ENCODE data around the gene AMH.

AMH gene

GRCh38 chr19:2287585-2288337, 38.6 kb downstream of the AMH start:
- DNase-seq (ENCODE audit: low spot score): no peak

GRCh38 chr19:2288338-2288817, 39.3 kb downstream of the AMH start:
- no peak for DNase-seq (ENCODE audit: low spot score)

GRCh38 chr19:2288818-2289713, 39.9 kb downstream of the AMH start:
- no peak for DNase-seq (ENCODE audit: low spot score)

- DNase-seq (ENCODE audit: low spot score): no peak
These were observed 40.8 kb downstream of the AMH start for GRCh38 chr19:2289714-2290435.

- no peak for DNase-seq (ENCODE audit: low spot score)
These were observed 41.5 kb downstream of the AMH start for GRCh38 chr19:2290441-2291184.

GRCh38 chr19:2291185-2291751, 42.1 kb downstream of the AMH start:
- DNase-seq (ENCODE audit: low spot score): no peak

GRCh38 chr19:2294687-2295335, 45.7 kb downstream of the AMH start:
- DNase-seq (ENCODE audit: low spot score): peak; percentile 78

GRCh38 chr19:2296141-2296540, 47.0 kb downstream of the AMH start:
- no peak for DNase-seq (ENCODE audit: low spot score)

GRCh38 chr19:2300533-2300932, 51.4 kb downstream of the AMH start:
- DNase-seq (ENCODE audit: low spot score): no peak
